HepG2 (cell line): ENCODE measurements around the gene RAB9A. TPM values are rescaled to one million over a fixed set of nuclear protein-coding genes. Genes with fewer than 3 reads are reported as not detected.
A peak's percentile ranks its signal among the peaks of the same experiment; 100 is the strongest.

Experiments used
- AHR ChIP-seq: IDR thresholded peaks from 2 replicates; pipeline ENCODE4 v1.6.1; 2018; ENCODE audit warnings: missing genetic modification reagents, missing compliant biosample characterization
- ASH2L ChIP-seq: fragments of 300-600, 200-600 bp; sonication (generic); IDR thresholded peaks from 2 replicates; pipeline ENCODE4 v1.7.0; 2017; ENCODE audit warnings: low read depth, mild to moderate bottlenecking, moderate library complexity, mixed read lengths, low read length; ENCODE audit not compliant: insufficient read length
- DMAP1 ChIP-seq: IDR thresholded peaks from 2 replicates; pipeline ENCODE4 v1.6.1; 2016
- HMG20A ChIP-seq: IDR thresholded peaks from 2 replicates; pipeline ENCODE4 v1.6.1; 2016; ENCODE audit warnings: borderline replicate concordance
- HNRNPLL ChIP-seq: fragments of 200-400 bp; formaldehyde crosslinking; IDR thresholded peaks from 2 replicates; pipeline ENCODE4 v1.6.1; 2017; ENCODE audit warnings: mild to moderate bottlenecking, low read depth, low read length; ENCODE audit not compliant: poor library complexity, severe bottlenecking
- KAT8 ChIP-seq: IDR thresholded peaks from 2 replicates; pipeline ENCODE4 v1.6.1; 2016; ENCODE audit warnings: missing genetic modification reagents, missing compliant biosample characterization
- KMT2A ChIP-seq: sonication (generic); formaldehyde crosslinking; IDR thresholded peaks from 2 replicates; pipeline ENCODE4 v1.4.0; 2020; ENCODE audit warnings: missing genetic modification reagents
- LCORL ChIP-seq, 2 experiments: fragments of 450-650 bp in 1 of 2; sonication (generic) in 1 of 2; formaldehyde crosslinking in 1 of 2; IDR thresholded peaks; 2 replicates each; pipeline versions ENCODE4 v1.5.0 to v1.6.1; 2017 to 2020; ENCODE audit warnings: antibody characterized with exemption in 1 of 2, missing genetic modification reagents in 1 of 2
- MTF2 ChIP-seq: sonication (generic); formaldehyde crosslinking; IDR thresholded peaks from 2 replicates; pipeline ENCODE4 v1.5.0; 2020; ENCODE audit warnings: missing genetic modification reagents, borderline replicate concordance
- RXRA ChIP-seq: sonication (generic); formaldehyde crosslinking; IDR thresholded peaks from 2 replicates; pipeline ENCODE4 v1.5.1; 2020; ENCODE audit warnings: missing genetic modification reagents
- SAP130 ChIP-seq: IDR thresholded peaks from 2 replicates; pipeline ENCODE4 v1.6.1; 2016; ENCODE audit warnings: low read depth
- SIN3A ChIP-seq: IDR thresholded peaks from 2 replicates; pipeline ENCODE4 v1.6.1; 2011; ENCODE audit warnings: low read depth, mild to moderate bottlenecking, control low read depth, low read length, borderline replicate concordance
- TAF1 ChIP-seq: sonication (generic); formaldehyde crosslinking; IDR thresholded peaks from 2 replicates; pipeline ENCODE4 v1.4.0; 2020; ENCODE audit warnings: missing genetic modification reagents
- ZNF234 ChIP-seq: sonication (generic); formaldehyde crosslinking; conservative IDR thresholded peaks from 2 replicates; pipeline ENCODE4 v1.5.1; 2020; ENCODE audit warnings: mild to moderate bottlenecking, missing genetic modification reagents
- ZNF367 ChIP-seq: sonication (generic); formaldehyde crosslinking; IDR thresholded peaks from 2 replicates; pipeline ENCODE4 v1.4.0; 2020; ENCODE audit warnings: missing genetic modification reagents, borderline replicate concordance
- ZNF552 ChIP-seq: sonication (generic); formaldehyde crosslinking; IDR thresholded peaks from 2 replicates; pipeline ENCODE4 v1.9.0; 2022; ENCODE audit warnings: missing genetic modification reagents, mild to moderate bottlenecking, borderline replicate concordance
- ZNF776 ChIP-seq: sonication (generic); formaldehyde crosslinking; IDR thresholded peaks from 2 replicates; pipeline ENCODE4 v1.4.0; 2020; ENCODE audit warnings: mild to moderate bottlenecking, missing genetic modification reagents
- polyA plus RNA-seq, 8 experiments: library from polyadenylated mRNA; depleted of rRNA in 3 of 8; stranded (reverse) in 7 of 8; unstranded in 1 of 8; fragments of >200 nt; fragmentation: Illumina TruSeq in 4 of 8; extraction: Trizol in 4 of 8; gene quantifications; 2 replicates each; pipeline versions ENCODE4 v1.2.1 to v1.2.3, GENCODE V29; 2011 to 2016; ENCODE audit warnings: low read depth in 4 of 8, missing spikeins in 1 of 8, mixed read lengths in 1 of 8; ENCODE audit not compliant: insufficient read depth in 1 of 8
- total RNA-seq, 5 experiments: library from RNA; depleted of rRNA; stranded (reverse); fragments of >200 nt; fragmentation: Illumina TruSeq; extraction: Trizol; gene quantifications; 2 replicates each; pipeline ENCODE4 v1.2.3, GENCODE V29; 2016; ENCODE audit warnings: low read depth in 1 of 5
- TF ChIP-seq, protein P1 (sequence below): sonication (generic); formaldehyde crosslinking; conservative IDR thresholded peaks from 2 replicates; pipeline ENCODE4 v1.4.0; 2020; ENCODE audit warnings: mild to moderate bottlenecking, missing genetic modification reagents, moderate library complexity
- TF ChIP-seq, protein P2 (sequence below): IDR thresholded peaks from 2 replicates; pipeline ENCODE4 v1.6.1; 2016; ENCODE audit warnings: missing compliant biosample characterization, missing genetic modification reagents, borderline replicate concordance
- TF ChIP-seq, protein P3 (sequence below): sonication (generic); formaldehyde crosslinking; conservative IDR thresholded peaks from 2 replicates; pipeline ENCODE4 v1.8.0; 2022; ENCODE audit warnings: missing genetic modification reagents
- TF ChIP-seq, protein P4 (sequence below): sonication (generic); formaldehyde crosslinking; IDR thresholded peaks from 2 replicates; pipeline ENCODE4 v1.4.0; 2020; ENCODE audit warnings: missing genetic modification reagents

RAB9A gene
- total and polyA plus RNA-seq, 2 of the 13 experiments (the other 11 are each of a cell fraction or from before 2014, with no cell fraction given) = 10.5 to 23.1 TPM

DNA sequence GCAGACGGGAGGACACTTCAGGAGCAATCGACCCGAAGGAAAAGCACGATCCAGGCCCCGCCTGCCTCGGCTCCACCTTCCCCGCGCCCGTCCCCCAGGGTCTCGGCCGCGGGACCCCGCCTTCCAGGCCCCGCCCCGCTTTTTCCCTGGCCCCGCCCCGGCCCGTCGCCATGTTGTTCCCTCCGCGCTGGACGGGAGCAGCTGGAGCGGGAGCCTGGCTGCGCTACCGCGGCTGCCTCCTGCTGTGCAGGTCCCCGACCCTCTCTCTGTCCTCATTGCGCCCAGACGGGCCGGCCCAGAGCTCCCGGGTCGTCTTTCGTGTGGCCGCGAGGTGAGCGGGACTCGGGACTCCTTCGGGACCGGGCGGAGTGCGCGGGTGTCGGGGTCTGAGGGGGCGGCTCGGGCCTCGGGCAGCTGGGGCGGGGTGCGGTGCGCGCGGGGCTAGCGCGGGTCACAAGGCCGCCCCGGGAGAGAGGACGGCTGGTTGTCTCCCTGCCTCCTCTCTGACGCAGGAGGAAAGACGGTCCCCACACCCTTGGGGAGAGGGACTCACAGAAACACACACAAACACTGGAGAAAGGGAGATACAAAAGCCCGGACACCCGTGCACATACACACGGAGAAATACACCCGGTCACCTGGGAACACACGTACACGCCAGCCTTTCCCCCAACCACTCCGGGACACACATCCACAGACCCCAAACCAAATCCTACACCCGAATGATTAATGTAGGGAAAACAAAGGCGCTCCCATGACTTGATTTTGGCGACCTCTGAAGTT lies at the start of gene RAB9A (continued):
- TF ChIP-seq, protein P1, sequence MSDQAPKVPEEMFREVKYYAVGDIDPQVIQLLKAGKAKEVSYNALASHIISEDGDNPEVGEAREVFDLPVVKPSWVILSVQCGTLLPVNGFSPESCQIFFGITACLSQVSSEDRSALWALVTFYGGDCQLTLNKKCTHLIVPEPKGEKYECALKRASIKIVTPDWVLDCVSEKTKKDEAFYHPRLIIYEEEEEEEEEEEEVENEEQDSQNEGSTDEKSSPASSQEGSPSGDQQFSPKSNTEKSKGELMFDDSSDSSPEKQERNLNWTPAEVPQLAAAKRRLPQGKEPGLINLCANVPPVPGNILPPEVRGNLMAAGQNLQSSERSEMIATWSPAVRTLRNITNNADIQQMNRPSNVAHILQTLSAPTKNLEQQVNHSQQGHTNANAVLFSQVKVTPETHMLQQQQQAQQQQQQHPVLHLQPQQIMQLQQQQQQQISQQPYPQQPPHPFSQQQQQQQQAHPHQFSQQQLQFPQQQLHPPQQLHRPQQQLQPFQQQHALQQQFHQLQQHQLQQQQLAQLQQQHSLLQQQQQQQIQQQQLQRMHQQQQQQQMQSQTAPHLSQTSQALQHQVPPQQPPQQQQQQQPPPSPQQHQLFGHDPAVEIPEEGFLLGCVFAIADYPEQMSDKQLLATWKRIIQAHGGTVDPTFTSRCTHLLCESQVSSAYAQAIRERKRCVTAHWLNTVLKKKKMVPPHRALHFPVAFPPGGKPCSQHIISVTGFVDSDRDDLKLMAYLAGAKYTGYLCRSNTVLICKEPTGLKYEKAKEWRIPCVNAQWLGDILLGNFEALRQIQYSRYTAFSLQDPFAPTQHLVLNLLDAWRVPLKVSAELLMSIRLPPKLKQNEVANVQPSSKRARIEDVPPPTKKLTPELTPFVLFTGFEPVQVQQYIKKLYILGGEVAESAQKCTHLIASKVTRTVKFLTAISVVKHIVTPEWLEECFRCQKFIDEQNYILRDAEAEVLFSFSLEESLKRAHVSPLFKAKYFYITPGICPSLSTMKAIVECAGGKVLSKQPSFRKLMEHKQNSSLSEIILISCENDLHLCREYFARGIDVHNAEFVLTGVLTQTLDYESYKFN (CRISPR knock-in tag) = 0 out of 2 replicates have a peak, but pooled peaks have one; percentile 12
- peak; percentile 43 for TF ChIP-seq ASH2L
- TF ChIP-seq SIN3A = no peak
- TF ChIP-seq AHR (CRISPR knock-in tag) = no peak
- TF ChIP-seq HMG20A (CRISPR knock-in tag) = no peak
- TF ChIP-seq, protein P2, sequence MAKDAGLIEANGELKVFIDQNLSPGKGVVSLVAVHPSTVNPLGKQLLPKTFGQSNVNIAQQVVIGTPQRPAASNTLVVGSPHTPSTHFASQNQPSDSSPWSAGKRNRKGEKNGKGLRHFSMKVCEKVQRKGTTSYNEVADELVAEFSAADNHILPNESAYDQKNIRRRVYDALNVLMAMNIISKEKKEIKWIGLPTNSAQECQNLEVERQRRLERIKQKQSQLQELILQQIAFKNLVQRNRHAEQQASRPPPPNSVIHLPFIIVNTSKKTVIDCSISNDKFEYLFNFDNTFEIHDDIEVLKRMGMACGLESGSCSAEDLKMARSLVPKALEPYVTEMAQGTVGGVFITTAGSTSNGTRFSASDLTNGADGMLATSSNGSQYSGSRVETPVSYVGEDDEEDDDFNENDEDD = no peak
- 0 out of 2 replicates have a peak, but pooled peaks have one; percentile 20 for TF ChIP-seq RXRA (CRISPR knock-in tag)
- TF ChIP-seq ZNF367 (CRISPR knock-in tag) = no peak
- TF ChIP-seq, protein P3, sequence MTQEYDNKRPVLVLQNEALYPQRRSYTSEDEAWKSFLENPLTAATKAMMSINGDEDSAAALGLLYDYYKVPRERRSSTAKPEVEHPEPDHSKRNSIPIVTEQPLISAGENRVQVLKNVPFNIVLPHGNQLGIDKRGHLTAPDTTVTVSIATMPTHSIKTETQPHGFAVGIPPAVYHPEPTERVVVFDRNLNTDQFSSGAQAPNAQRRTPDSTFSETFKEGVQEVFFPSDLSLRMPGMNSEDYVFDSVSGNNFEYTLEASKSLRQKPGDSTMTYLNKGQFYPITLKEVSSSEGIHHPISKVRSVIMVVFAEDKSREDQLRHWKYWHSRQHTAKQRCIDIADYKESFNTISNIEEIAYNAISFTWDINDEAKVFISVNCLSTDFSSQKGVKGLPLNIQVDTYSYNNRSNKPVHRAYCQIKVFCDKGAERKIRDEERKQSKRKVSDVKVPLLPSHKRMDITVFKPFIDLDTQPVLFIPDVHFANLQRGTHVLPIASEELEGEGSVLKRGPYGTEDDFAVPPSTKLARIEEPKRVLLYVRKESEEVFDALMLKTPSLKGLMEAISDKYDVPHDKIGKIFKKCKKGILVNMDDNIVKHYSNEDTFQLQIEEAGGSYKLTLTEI = no peak
- TF ChIP-seq TAF1 (CRISPR knock-in tag) = peak; percentile 64
- no peak for TF ChIP-seq ZNF776
- TF ChIP-seq DMAP1 (CRISPR knock-in tag) = peak; percentile 53
- TF ChIP-seq SAP130 (CRISPR knock-in tag) = peak; percentile 63
- TF ChIP-seq, protein P4, sequence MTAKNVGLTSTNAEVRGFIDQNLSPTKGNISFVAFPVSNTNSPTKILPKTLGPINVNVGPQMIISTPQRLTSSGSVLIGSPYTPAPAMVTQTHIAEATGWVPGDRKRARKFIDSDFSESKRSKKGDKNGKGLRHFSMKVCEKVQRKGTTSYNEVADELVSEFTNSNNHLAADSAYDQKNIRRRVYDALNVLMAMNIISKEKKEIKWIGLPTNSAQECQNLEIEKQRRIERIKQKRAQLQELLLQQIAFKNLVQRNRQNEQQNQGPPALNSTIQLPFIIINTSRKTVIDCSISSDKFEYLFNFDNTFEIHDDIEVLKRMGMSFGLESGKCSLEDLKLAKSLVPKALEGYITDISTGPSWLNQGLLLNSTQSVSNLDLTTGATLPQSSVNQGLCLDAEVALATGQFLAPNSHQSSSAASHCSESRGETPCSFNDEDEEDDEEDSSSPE (CRISPR knock-in tag) = 0 out of 2 replicates have a peak, but pooled peaks have one; percentile 21
- 0 out of 2 replicates have a peak, but pooled peaks have one; percentile 38 for TF ChIP-seq ZNF234 (CRISPR knock-in tag)
- TF ChIP-seq LCORL (IDR thresholded peaks at IDR 0.05) = no peak
- TF ChIP-seq LCORL (CRISPR knock-in tag; IDR thresholded peaks at IDR 0.05) = 0 out of 2 replicates have a peak, but pooled peaks have one; percentile 42
- TF ChIP-seq ZNF552 (CRISPR knock-in tag) = no peak
- TF ChIP-seq KMT2A (CRISPR knock-in tag) = peak; percentile 26; the same call in 1 of the 2 replicates
- no peak for TF ChIP-seq MTF2 (CRISPR knock-in tag)
- TF ChIP-seq KAT8 (CRISPR knock-in tag) = 0 out of 2 replicates have a peak, but pooled peaks have one; percentile 46
- peak; percentile 25 for TF ChIP-seq HNRNPLL
